Subcutaneous adipose tissue (tissue), 4 donors: Measurements from ENCODE around the gene IQGAP2. TPM values are rescaled to one million over a fixed set of nuclear protein-coding genes. Genes with fewer than 3 reads are reported as not detected.

Experiments used
- total RNA-seq, 4 donors: library from RNA; depleted of rRNA; stranded (reverse); fragments of >200 nt; gene quantifications; one replicate each; pipeline ENCODE4 v1.1.0, GENCODE V29; 2016
- TF ChIP-seq, protein P1 (sequence below): fragments of 450-650 bp; IDR thresholded peaks from one replicate; pipeline ENCODE4 v1.5.1; 2016; ENCODE audit warnings: low read depth, mild to moderate bottlenecking, control low read depth, antibody characterized with exemption, moderate library complexity

The IQGAP2 gene
- total RNA-seq, 4 donors from 2014 or later = 16.8 to 119 (median 57.0) TPM

DNA sequence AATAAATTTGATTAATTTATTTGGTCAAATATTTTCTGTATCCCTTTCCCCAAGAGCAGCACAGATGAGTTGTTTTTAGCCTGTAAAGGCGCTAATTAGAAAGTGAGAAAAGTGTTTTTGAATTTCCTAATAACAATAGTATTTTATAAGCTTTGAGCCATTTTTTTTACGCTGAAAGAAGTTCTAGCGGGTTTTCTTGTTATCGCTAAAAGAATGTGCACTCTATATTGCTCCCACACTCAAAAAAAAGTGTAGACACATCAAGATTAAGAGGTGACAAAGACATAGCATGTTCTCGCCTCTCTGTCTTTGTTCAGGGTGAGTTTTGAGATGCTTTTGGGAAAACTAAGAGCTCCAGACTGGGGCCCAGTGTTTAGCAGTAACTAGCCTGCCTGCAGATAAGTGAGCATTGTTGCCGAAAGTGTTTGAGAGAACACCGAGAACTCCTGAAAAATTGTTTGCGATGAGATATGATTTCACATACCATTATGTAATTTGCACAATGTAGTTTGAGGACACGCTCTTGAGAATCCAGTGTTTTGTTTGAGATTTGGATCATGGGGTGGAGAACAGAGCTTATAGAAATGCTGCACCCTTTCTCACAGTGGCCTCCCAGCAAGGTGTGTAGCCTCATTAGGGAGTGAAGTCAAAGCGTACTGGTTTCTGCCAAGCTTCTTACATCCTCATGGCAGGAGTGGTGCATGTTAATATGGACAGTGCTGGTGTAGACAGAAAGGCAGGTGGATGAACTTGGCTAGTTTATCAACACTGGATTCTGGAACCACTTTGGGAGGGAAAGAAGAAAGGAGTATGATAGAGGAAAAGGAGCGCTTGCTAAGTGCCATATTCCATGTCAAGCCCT lies 314.4 kb downstream of the IQGAP2 start:
- TF ChIP-seq, protein P1, sequence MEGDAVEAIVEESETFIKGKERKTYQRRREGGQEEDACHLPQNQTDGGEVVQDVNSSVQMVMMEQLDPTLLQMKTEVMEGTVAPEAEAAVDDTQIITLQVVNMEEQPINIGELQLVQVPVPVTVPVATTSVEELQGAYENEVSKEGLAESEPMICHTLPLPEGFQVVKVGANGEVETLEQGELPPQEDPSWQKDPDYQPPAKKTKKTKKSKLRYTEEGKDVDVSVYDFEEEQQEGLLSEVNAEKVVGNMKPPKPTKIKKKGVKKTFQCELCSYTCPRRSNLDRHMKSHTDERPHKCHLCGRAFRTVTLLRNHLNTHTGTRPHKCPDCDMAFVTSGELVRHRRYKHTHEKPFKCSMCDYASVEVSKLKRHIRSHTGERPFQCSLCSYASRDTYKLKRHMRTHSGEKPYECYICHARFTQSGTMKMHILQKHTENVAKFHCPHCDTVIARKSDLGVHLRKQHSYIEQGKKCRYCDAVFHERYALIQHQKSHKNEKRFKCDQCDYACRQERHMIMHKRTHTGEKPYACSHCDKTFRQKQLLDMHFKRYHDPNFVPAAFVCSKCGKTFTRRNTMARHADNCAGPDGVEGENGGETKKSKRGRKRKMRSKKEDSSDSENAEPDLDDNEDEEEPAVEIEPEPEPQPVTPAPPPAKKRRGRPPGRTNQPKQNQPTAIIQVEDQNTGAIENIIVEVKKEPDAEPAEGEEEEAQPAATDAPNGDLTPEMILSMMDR = no peak

DNA sequence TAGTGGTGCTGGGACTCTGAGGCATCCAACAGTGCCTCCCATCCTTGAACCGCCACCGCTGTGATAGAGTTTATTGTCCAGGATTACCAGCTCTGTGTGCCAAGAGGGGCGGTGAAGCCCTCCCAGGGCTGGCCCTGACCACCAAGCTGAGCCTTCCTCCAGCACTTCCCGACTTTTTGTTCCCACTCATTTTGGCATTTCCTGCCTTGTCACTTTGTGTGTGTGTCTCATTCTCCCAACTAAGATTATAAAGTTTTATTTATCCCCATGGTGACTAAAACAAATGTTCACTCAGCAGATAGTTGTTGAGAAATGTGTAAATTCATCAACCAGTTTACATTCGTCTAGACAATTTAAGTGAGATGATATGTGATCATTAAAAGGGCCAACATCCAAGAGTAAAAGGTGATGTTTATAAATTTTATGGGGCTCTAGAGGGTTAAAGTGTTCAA lies 315.3 kb downstream of the IQGAP2 start:
- TF ChIP-seq, protein P1 = no peak

DNA sequence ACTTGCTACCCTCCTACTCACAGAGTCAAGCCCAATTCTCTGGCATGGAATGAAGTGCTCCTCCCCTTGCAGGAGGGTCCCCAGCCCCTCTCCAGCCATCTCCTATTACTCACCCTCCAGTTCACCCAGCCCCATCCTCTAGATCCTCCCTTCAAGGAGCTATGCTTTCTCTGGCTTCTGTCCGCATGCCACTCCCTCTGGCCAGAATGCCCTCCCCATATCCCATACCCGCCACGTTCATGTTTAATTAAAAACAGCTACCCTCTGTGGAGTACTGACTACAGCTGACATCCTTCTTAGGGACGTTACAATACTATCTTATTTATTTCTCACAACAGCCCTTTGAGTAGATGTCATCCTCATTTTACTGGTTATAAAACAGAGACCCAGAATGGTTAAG lies 315.8 kb downstream of the IQGAP2 start:
- TF ChIP-seq, protein P1 = no peak

DNA sequence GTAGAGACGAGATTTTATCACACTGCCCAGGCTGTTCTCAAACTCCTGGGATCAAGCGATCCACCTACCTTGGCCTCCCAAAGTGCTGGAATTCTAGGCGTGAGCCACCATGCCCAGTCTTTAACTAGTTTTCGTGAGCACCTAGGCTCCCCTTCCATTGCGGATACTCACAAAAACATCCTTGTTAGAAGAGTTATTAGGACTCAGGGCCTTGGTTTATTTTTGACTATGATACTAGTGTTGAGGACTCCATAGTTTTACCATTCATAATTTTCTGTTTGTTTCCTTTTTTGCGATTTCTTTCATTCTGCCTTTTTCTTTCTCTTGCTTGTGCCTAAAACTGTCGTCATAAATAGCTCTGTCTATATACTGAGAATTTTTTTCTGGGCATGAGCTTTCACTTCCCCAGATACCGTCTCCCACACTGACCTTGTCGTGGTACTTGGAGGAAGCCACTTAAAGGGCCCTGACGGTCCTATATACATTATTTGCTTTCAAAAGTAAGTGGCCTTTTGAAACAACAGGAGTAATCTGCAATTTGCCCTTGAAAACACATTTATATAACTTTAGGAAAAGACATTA lies 318.0 kb downstream of the IQGAP2 start:
- TF ChIP-seq, protein P1 = no peak

DNA sequence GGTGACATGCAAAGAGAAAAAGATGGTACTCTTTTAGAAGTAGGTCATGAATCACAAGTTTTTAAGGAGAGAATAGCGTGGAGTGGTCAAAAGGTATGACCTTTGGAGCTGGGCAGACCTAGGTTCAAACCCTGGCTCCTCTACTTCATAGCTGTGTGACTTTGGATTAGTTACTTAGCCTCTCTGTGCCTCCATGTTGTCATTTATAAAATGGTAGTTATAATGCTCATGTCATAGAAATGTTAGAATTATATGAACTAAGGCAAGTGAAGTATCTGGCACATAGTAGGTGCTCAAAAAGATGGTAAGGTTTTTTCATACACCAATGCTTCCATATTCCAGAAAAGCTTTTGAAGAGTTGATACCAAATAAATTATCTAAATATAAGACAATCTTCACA lies 320.2 kb downstream of the IQGAP2 start:
- TF ChIP-seq, protein P1 = no peak

DNA sequence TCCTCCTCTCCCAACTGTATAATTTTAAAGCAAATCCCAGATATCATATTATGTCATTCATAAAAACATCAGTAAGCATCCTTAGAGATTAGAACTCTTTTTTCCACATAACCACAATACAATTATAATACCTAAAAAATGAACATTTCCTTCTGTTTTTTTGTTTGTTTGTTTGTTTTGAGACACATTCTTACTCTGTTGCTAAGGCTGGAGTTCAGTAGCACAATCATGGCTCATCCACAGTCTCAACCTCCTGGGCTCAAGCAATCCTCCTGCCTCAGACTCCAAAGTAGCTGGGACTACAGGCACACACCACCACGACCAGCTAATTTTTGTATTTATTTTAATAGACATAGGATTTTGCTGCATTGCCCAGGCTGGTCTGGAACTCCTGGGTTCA lies 320.8 kb downstream of the IQGAP2 start:
- TF ChIP-seq, protein P1 = no peak

DNA sequence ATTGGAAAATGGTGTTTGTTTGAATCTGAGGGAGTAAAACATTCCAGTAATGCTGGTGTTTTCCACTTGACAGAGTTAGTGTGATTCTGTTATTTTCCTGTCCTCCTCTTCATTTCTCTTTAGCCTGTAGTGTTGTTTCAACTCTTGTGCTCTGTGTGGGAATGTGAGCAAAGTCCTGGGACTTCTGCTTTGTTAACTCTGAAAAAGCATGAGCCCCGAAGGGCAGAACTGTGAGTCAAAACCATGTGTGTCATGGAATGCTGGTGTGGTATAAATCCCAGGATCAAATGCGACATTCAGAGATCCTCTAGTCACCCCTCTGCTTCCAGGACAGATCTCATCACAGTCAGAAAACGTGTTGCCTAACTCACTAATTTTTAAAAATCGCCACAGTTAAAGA lies 321.8 kb downstream of the IQGAP2 start:
- TF ChIP-seq, protein P1 = no peak
